A549 (cell line): ENCODE results near the gene ARMH3. TPM values are rescaled to one million over a fixed set of nuclear protein-coding genes. Genes with fewer than 3 reads are reported as not detected.

Source experiments
- ATAC-seq, 2 experiments: fragments of 200-7000 bp in 1 of 2; fragments of >200 bp in 1 of 2; cut with Nextera tagmentation in 1 of 2; cut with Tn5 transposase in 1 of 2; 3 replicates each; pipeline versions ENCODE4 v1.8.0 to v1.9.1; 2018 to 2020; ENCODE audit warnings: mild to moderate bottlenecking in 1 of 2, moderate library complexity in 1 of 2
- CTCF ChIA-PET: fragments of 300-600 bp; sonication (Branson Sonifier 250); formaldehyde crosslinking; extraction: SDS; loops from one replicate; lab custom pipeline; 2021; ENCODE audit warnings: antibody characterized with exemption, inconsistent platforms; lab: Yijun Ruan, JAX
- POLR2A ChIA-PET: fragments of 350-600 bp; formaldehyde crosslinking; extraction: SDS; loops from one replicate; lab custom pipeline; 2021; ENCODE audit warnings: antibody characterized with exemption, inconsistent platforms; lab: Yijun Ruan, JAX
- DNase-seq, 2 experiments: peaks; one replicate each; pipeline versions ENCODE4 v3.0.0 to v3.0.0-alpha.2; 2011 to 2016; ENCODE audit warnings: low read depth in 1 of 2, low spot score in 1 of 2
- FAIRE-seq: peaks from 2 replicates; lab custom pipeline; 2011; peaks lifted over from hg19 to GRCh38; lab: Jason Lieb, UNC
- H3K27ac ChIP-seq, 2 experiments: fragments of >200 bp; sonication (Bioruptor Twin); formaldehyde crosslinking; 3 replicates each; pipeline ENCODE4 v1.5.1; 2016 to 2017
- H3K4me1 ChIP-seq: fragments of >200 bp; sonication (Bioruptor Twin); formaldehyde crosslinking; 3 replicates; pipeline ENCODE4 v1.6.1; 2016
- H3K4me2 ChIP-seq: fragments of >200 bp; sonication (Bioruptor Twin); formaldehyde crosslinking; 3 replicates; pipeline ENCODE4 v1.6.1; 2016
- H3K4me3 ChIP-seq: fragments of >200 bp; sonication (Bioruptor Twin); formaldehyde crosslinking; 3 replicates; pipeline ENCODE4 v1.5.1; 2016
- H3K9me3 ChIP-seq: fragments of >200 bp; sonication (Bioruptor Twin); formaldehyde crosslinking; 3 replicates; pipeline ENCODE4 v1.6.1; 2016
- BCL3 ChIP-seq: fragments of >200 bp; sonication (Bioruptor Twin); formaldehyde crosslinking; IDR thresholded peaks from 3 replicates; pipeline ENCODE4 v1.6.1; 2016
- CEBPB ChIP-seq, 2 experiments: fragments of >200 bp in 1 of 2; sonication (Bioruptor Twin) in 1 of 2; formaldehyde crosslinking in 1 of 2; IDR thresholded peaks; 2 replicates each; pipeline ENCODE4 v1.6.1; 2012 to 2016
- E2F6 ChIP-seq: IDR thresholded peaks from 2 replicates; pipeline ENCODE4 v1.6.1; 2012; ENCODE audit warnings: low read depth, borderline replicate concordance
- EHF ChIP-seq: fragments of 250-450 bp; sonication (Bioruptor Pico); IDR thresholded peaks from 2 replicates; pipeline ENCODE4 v1.5.0; 2020; ENCODE audit warnings: mild to moderate bottlenecking
- EHMT2 ChIP-seq: fragments of 200-600 bp; sonication (generic); IDR thresholded peaks from 2 replicates; pipeline ENCODE4 v1.6.1; 2016; ENCODE audit warnings: antibody characterized with exemption, low read depth, mild to moderate bottlenecking, moderate library complexity
- ELK1 ChIP-seq: fragments of 150-350 bp; IDR thresholded peaks from 2 replicates; pipeline ENCODE4 v1.6.1; 2014; ENCODE audit warnings: low read depth, mild to moderate bottlenecking, low read length
- EP300 ChIP-seq, 2 experiments: fragments of >200 bp; sonication (Bioruptor Twin); formaldehyde crosslinking; IDR thresholded peaks; 2 replicates in 1 of 2; 3 replicates in 1 of 2; pipeline ENCODE4 v1.6.1; 2016 to 2017
- FOSB ChIP-seq: fragments of 250-450 bp; sonication (Bioruptor Pico); IDR thresholded peaks from 2 replicates; pipeline ENCODE4 v1.5.0; 2020; ENCODE audit warnings: mild to moderate bottlenecking, moderate library complexity
- GATA3 ChIP-seq: IDR thresholded peaks from 2 replicates; pipeline ENCODE4 v1.6.1; 2012; ENCODE audit warnings: borderline replicate concordance
- HEYL ChIP-seq: fragments of 250-450 bp; sonication (Bioruptor Pico); IDR thresholded peaks from 2 replicates; pipeline ENCODE4 v1.8.0; 2021; ENCODE audit warnings: mild to moderate bottlenecking, moderate library complexity
- HOXA7 ChIP-seq: fragments of 250-450 bp; sonication (Bioruptor Pico); IDR thresholded peaks from 2 replicates; pipeline ENCODE4 v1.5.0; 2020; ENCODE audit warnings: mild to moderate bottlenecking, moderate library complexity
- HOXB13 ChIP-seq: fragments of 250-450 bp; sonication (Bioruptor Pico); IDR thresholded peaks from 2 replicates; pipeline ENCODE4 v1.5.0; 2020; ENCODE audit warnings: low read depth, mild to moderate bottlenecking, moderate library complexity
- MAFK ChIP-seq: fragments of 450-650 bp; IDR thresholded peaks from 2 replicates; pipeline ENCODE4 v1.6.1; 2014; ENCODE audit not compliant: partially characterized antibody
- MAZ ChIP-seq: fragments of 150-350 bp; IDR thresholded peaks from 2 replicates; pipeline ENCODE4 v1.6.1; 2014; ENCODE audit warnings: antibody characterized with exemption, low read depth, low read length, borderline replicate concordance
- NFE2L2 ChIP-seq: fragments of 150-350 bp; conservative IDR thresholded peaks from 2 replicates; pipeline ENCODE4 v1.6.1; 2014; ENCODE audit warnings: low read length
- NR3C1 ChIP-seq: fragments of >200 bp; sonication (Bioruptor Twin); formaldehyde crosslinking; IDR thresholded peaks from 3 replicates; pipeline ENCODE4 v1.6.1; 2017
- REST ChIP-seq: fragments of 200-600 bp; sonication (generic); IDR thresholded peaks from 2 replicates; pipeline ENCODE4 v1.6.1; 2016; ENCODE audit warnings: antibody characterized with exemption, mild to moderate bottlenecking, moderate library complexity
- RNF2 ChIP-seq: fragments of 200-600 bp; sonication (generic); IDR thresholded peaks from 2 replicates; pipeline ENCODE4 v1.6.1; 2016; ENCODE audit warnings: low read depth, mild to moderate bottlenecking, antibody characterized with exemption, moderate library complexity, borderline replicate concordance
- TFCP2L1 ChIP-seq: fragments of 250-450 bp; sonication (Bioruptor Pico); IDR thresholded peaks from 2 replicates; pipeline ENCODE4 v1.5.0; 2021; ENCODE audit warnings: mild to moderate bottlenecking
- TP53 ChIP-seq: fragments of 250-450 bp; sonication (Bioruptor Pico); IDR thresholded peaks from 2 replicates; pipeline ENCODE4 v1.5.0; 2021; ENCODE audit warnings: mild to moderate bottlenecking, moderate library complexity
- ZFP36 ChIP-seq: fragments of 450-650 bp; IDR thresholded peaks from 2 replicates; pipeline ENCODE4 v1.6.1; 2014; ENCODE audit warnings: borderline replicate concordance; ENCODE audit not compliant: partially characterized antibody
- WGBS: methylation state at CpG from one replicate; pipeline ENCODE4 v1.1.6; 2017; ENCODE audit errors: missing lambda C conversion rate; 5-methylcytosine and 5-hydroxymethylcytosine counted together
- polyA plus RNA-seq, 4 experiments: library from polyadenylated mRNA; depleted of rRNA in 3 of 4; stranded (reverse); fragments of >200 nt; fragmentation: RNase III in 1 of 4; extraction: RNeasy Plus Mini Kit Qiagen cat#74134 plus additional on column Dnase treatment in 1 of 4; gene quantifications; 2 replicates in 3 of 4; 3 replicates in 1 of 4; pipeline ENCODE4 v1.2.3, GENCODE V29; 2011 to 2017

The ARMH3 gene
- polyA plus RNA-seq, 2 of the 4 experiments (the other 2 are of a cell fraction), result 12.7 to 17.3 TPM

GRCh38 chr10:101893510-101894120 is 162.4 kb downstream of the ARMH3 start:
- no peak overlapping the region for H3K4me3 ChIP-seq
- POLR2A ChIA-PET, result no interaction called here
- no peak overlapping the region for H3K27ac ChIP-seq
- H3K9me3 ChIP-seq, result no peaks in the 10 kb centered on the region
- no peak overlapping the region; the same call in 2 of the 3 replicates for H3K4me2 ChIP-seq
- TF ChIP-seq EHF (CRISPR knock-in tag) (no peak), HOXB13 (no peak), REST (no peak), GATA3 (no peak), NFE2L2 (no peak), E2F6 (no peak), FOSB (CRISPR knock-in tag) (no peak), NR3C1 (no peak), MAZ (no peak), ELK1 (no peak), EHMT2 (no peak)
- CTCF ChIA-PET, result interaction anchor here (1.2 to 15.5 kb wide), 5 partner anchors 52 to 179 kb away, joined by 4 to 211 read pairs (median 6); no protein-coding TSS in a partner anchor
- FAIRE-seq (no peak), ATAC-seq (no peak; a peak in 1 of 6 replicates), DNase-seq (no peak)
- H3K4me1 ChIP-seq, result peaks cover 25% of the 10 kb centered on the region
- 74% methylated on average over 1 of the region's 1 CpG for WGBS

GRCh38 chr10:101892782-101893391 is 163.1 kb downstream of the ARMH3 start:
- DNase-seq (peak in 1 of 2 experiments; percentile 27), FAIRE-seq (no peak), ATAC-seq (no peak)
- no peaks in the 10 kb centered on the region for H3K9me3 ChIP-seq
- no peak for TF ChIP-seq HOXB13
- TF ChIP-seq ELK1, result no peak
- no peak for TF ChIP-seq RNF2
- no peak for TF ChIP-seq CEBPB (IDR thresholded peaks at IDR 0.05)
- no peak for TF ChIP-seq MAFK
- no peak for TF ChIP-seq ZFP36
- TF ChIP-seq EHMT2, result no peak
- no peak for TF ChIP-seq MAZ
- no peak for TF ChIP-seq HEYL (CRISPR knock-in tag)
- no peak for TF ChIP-seq BCL3
- no peak for TF ChIP-seq HOXA7 (CRISPR knock-in tag)
- TF ChIP-seq EP300 (IDR thresholded peaks at IDR 0.05), result no peak
- TF ChIP-seq TFCP2L1, result no peak
- TF ChIP-seq NR3C1, result no peak
- no peak for TF ChIP-seq TP53 (CRISPR knock-in tag)
- H3K4me3 ChIP-seq, result no peak overlapping the region
- H3K4me1 ChIP-seq, result peaks cover 20% of the 10 kb centered on the region
- H3K4me2 ChIP-seq, result peak overlapping the region; percentile 4; the same call in 1 of the 3 replicates
- POLR2A ChIA-PET, result no interaction called here
- CTCF ChIA-PET, result interaction anchor here (1.2 to 15.5 kb wide), 5 partner anchors 13 to 180 kb away, joined by 3 to 211 read pairs (median 6); no protein-coding TSS in a partner anchor
- 51% methylated on average over 4 of the region's 4 CpGs for WGBS
- no peak overlapping the region for H3K27ac ChIP-seq
